IgD-negative memory B cell (primary cell): Measurements from ENCODE around the gene RBBP8NL. TPM values are rescaled to one million over a fixed set of nuclear protein-coding genes. Genes with fewer than 3 reads are reported as not detected.
A peak's percentile ranks its signal among the peaks of the same experiment; 100 is the strongest.
"Not testable (repeated sequence)": the region's sequence is repeated elsewhere in the genome, so short reads cannot be mapped to it uniquely, and the experiment has no call there.

Experiments used
- H3K27ac Mint-ChIP-seq, 3 donors: one replicate each; pipeline ENCODE4 v1.8.0; 2020 to 2022; ENCODE audit warnings: mild to moderate bottlenecking in 3 of 3, mixed read lengths in 3 of 3, moderate library complexity in 1 of 3
- H3K27me3 Mint-ChIP-seq: one replicate; pipeline ENCODE4 v1.8.0; 2021; ENCODE audit warnings: mixed read lengths
- H3K36me3 Mint-ChIP-seq: one replicate; pipeline ENCODE4 v1.8.0; 2020; ENCODE audit warnings: mild to moderate bottlenecking, mixed read lengths
- H3K4me1 Mint-ChIP-seq, 3 donors: one replicate each; pipeline ENCODE4 v1.8.0; 2020 to 2022; ENCODE audit warnings: mixed read lengths in 3 of 3, mild to moderate bottlenecking in 1 of 3
- H3K4me3 Mint-ChIP-seq, 4 donors: one replicate each; pipeline ENCODE4 v1.8.0; 2020 to 2022; ENCODE audit warnings: mild to moderate bottlenecking in 4 of 4, mixed read lengths in 4 of 4, moderate library complexity in 3 of 4
- H3K9me3 Mint-ChIP-seq, 3 donors: one replicate each; pipeline ENCODE4 v1.8.0; 2020 to 2021; ENCODE audit warnings: mixed read lengths in 3 of 3, mild to moderate bottlenecking in 1 of 3
- polyA plus RNA-seq: library from polyadenylated mRNA; unstranded; fragments of 300-500 nt; fragmentation: Illumina TruSeq; gene quantifications from one replicate; pipeline ENCODE4 v1.2.3, GENCODE V29; 2021

Gene RBBP8NL
- polyA plus RNA-seq, 1 donor from 2014 or later = not detected

DNA sequence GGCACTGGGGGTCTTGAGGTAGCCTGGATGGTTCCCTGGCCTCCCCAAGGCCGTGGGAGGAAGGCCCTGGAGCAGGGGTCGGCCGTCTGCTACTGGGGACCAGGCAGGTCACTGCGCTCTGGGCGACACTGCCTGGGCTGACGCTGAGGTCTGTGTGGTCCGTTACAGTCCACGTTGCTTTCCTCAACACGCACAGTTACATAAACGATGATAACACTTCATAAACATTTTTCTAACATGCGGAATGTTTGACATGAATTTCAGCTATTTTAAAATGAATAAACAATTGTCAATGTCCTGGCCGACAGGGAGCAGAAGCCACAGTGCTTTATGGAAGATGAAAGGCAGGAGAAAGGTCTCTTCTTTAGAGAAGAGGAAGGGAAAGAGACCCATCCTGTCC lies 10.2 kb upstream of the RBBP8NL start:
- Mint-ChIP-seq H3K27ac (no peak overlapping the region), H3K27me3 (peaks cover 32% of the 10 kb centered on the region), H3K36me3 (no peaks in the 10 kb centered on the region), H3K9me3 (peaks cover 0 to 2% (median 0%) of the 10 kb centered on the region in 3 donors), H3K4me3 (no peak overlapping the region), H3K4me1 (peaks cover 0 to 1% (median 0%) of the 10 kb centered on the region in 3 donors)

DNA sequence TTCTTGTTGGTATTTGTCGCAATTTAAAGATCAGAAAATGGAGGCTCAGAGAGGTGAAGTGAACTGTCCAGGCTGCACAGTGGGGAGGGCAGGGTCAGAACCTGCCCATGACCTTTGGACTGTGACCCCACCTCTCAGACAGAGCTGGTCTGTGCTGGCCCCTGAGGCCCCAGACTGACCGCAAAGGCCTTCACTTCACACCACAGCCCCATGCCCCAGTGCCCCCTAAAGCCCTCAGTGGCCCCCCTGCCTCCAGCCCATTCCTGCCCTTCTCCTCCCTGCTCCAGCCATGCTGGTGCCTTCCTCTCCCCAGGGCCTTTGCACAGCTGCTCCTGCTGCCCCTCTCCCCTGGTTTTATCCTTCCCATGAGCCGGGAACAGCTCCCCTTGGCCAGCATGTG lies 9.4 kb upstream of the RBBP8NL start:
- H3K36me3 Mint-ChIP-seq = no peaks in the 10 kb centered on the region
- no peaks in the 10 kb centered on the region for H3K4me1 Mint-ChIP-seq
- H3K27me3 Mint-ChIP-seq = peaks cover 27% of the 10 kb centered on the region
- H3K9me3 Mint-ChIP-seq = peaks cover 0 to 2% (median 0%) of the 10 kb centered on the region in 3 donors
- H3K4me3 Mint-ChIP-seq = no peak overlapping the region
- H3K27ac Mint-ChIP-seq = peak overlapping the region in 1 of 3 donors; percentile 43

GRCh38 chr20:62433658-62434497 lies 6.5 kb upstream of the RBBP8NL start:
- Mint-ChIP-seq H3K36me3 (no peaks in the 10 kb centered on the region), H3K9me3 (peaks cover 0 to 2% (median 0%) of the 10 kb centered on the region in 3 donors), H3K4me3 (no peak overlapping the region), H3K4me1 (no peaks in the 10 kb centered on the region), H3K27me3 (peaks cover 32% of the 10 kb centered on the region), H3K27ac (no peak overlapping the region)

GRCh38 chr20:62430866-62431447 lies 3.6 kb upstream of the RBBP8NL start:
- H3K4me1 Mint-ChIP-seq = no peaks in the 10 kb centered on the region
- H3K27me3 Mint-ChIP-seq = peaks cover 32% of the 10 kb centered on the region
- no peak overlapping the region for H3K27ac Mint-ChIP-seq
- peaks cover 0 to 2% (median 0%) of the 10 kb centered on the region in 3 donors for H3K9me3 Mint-ChIP-seq
- no peak overlapping the region for H3K4me3 Mint-ChIP-seq
- no peaks in the 10 kb centered on the region for H3K36me3 Mint-ChIP-seq

- Mint-ChIP-seq H3K4me1 (no peaks in the 10 kb centered on the region), H3K27me3 (peaks cover 26% of the 10 kb centered on the region), H3K36me3 (no peaks in the 10 kb centered on the region), H3K9me3 (no peaks in the 10 kb centered on the region), H3K4me3 (no peak overlapping the region), H3K27ac (no peak overlapping the region)
These were observed 3.0 kb upstream of the RBBP8NL start for GRCh38 chr20:62430311-62430853.

DNA sequence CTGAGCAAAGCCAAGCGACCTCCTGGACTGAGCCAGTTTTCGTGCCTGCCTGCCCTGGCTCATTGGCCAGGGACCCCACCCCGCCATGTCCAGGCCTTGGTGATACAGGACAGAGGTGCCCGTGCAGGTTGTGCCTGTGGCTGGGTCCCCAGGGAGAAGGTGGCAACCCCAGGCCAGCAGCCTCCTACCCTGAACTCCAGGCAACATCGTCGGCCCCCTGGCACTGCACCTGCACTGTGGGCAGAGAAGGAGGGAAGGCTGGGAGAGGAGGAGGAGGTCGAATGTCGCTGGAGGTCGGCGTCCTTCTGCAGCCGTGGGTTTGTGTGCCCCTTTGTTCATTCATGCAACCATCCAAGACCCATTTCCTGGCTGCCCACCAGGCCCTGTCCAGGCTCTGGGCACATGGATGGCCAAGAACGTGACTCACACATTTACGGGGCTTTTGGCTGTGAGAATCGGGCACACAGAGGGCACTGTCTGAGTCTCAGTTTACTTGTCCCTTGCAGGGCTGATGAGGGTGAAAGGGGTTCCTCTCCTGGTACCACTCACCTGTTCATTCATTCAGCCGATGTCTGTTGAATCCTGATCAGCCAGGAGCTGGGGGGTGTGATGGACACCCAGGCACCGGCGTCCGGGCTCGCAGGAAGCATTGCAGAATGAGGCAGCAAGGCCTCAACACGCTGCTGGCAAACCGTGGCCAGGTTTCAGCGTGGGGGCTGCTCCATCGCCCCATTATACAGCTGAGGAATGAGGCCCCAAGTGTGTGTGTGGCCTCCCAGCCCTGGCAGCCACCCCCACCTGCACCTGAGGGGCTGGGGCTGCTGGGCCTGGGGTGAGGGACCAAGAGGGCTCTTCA lies 2.3 kb upstream of the RBBP8NL start:
- Mint-ChIP-seq H3K36me3 (no peaks in the 10 kb centered on the region), H3K4me1 (no peaks in the 10 kb centered on the region), H3K4me3 (no peak overlapping the region), H3K27me3 (peaks cover 23% of the 10 kb centered on the region), H3K9me3 (no peaks in the 10 kb centered on the region), H3K27ac (no peak overlapping the region)

DNA sequence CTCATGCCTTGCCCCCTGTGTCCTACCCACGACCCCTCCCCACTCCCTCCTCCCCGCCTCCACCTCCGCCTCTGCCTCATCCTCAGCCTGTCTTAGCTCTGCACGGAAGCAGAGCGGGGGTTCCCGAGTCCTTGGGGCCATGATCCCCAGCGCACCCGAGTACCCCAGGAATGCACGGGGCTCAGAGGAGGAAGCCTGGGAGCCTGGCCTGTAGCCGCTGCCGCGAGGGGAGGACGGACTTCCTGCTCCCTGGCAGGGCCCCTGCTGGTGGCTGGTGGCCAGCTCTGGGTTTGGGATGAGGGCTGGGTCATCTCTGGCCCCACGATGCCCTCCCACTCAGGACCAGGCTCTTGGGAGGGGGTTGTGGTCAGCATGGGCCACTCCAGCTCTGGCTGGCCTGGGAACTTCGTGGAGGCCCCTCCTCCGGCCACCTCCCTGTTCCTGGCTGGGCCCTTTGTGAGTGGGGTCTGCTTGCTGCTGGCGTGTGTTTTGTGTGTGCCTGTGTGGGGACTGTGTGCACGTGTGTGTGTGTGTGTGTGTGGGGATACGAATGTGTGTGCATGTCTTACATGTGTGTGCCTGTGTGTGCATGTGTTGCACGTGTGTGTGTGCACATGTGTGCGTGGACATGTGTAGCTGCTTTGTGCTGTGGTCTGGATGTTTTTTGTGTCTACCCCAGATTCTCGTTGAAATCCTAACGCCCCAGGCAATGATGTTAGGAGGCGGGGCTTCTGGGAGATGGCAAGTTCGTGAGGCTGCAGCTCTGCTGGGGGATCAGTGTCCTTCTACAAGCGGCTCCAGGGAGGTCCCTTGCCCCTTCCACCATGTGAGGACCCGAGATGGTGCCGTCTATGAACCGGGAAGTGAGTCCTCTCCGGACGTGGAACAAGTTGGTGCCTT lies 1.3 kb upstream of the RBBP8NL start:
- peaks cover 14% of the 10 kb centered on the region for H3K27me3 Mint-ChIP-seq
- H3K4me3 Mint-ChIP-seq = no peak overlapping the region
- H3K27ac Mint-ChIP-seq = no peak overlapping the region
- no peaks in the 10 kb centered on the region for H3K9me3 Mint-ChIP-seq
- H3K4me1 Mint-ChIP-seq = no peaks in the 10 kb centered on the region
- H3K36me3 Mint-ChIP-seq = no peaks in the 10 kb centered on the region

DNA sequence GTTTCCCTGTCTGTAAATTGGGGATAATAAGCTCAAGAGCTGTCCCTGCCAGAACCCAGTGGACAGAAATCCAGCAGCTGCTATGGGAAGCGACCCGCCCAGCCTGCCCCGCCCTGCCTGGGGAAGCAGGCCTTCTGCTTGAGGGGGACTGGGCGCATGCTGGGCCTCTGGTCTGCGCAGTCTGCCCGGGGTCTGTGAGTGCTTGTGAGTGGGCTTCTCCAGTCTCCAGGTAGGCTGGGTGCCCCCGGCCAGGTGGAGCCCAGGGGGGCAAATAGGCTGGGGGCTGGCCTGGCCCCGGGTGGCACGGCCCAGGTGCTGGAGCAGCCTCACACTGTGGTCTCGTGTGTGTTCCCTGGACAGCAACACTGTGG lies 648 bp upstream of the RBBP8NL start:
- Mint-ChIP-seq H3K27me3 (peaks cover 16% of the 10 kb centered on the region), H3K4me1 (no peaks in the 10 kb centered on the region), H3K9me3 (no peaks in the 10 kb centered on the region), H3K27ac (no peak overlapping the region), H3K4me3 (no peak overlapping the region), H3K36me3 (no peaks in the 10 kb centered on the region)

- no peak overlapping the region for H3K4me3 Mint-ChIP-seq
- peaks cover 11% of the 10 kb centered on the region for H3K27me3 Mint-ChIP-seq
- H3K27ac Mint-ChIP-seq = no peak overlapping the region
- no peaks in the 10 kb centered on the region for H3K9me3 Mint-ChIP-seq
- H3K36me3 Mint-ChIP-seq = no peaks in the 10 kb centered on the region
- H3K4me1 Mint-ChIP-seq = no peaks in the 10 kb centered on the region
These were observed 624 bp downstream of the RBBP8NL start for GRCh38 chr20:62426699-62427131.

GRCh38 chr20:62426059-62426348 lies 1.3 kb downstream of the RBBP8NL start:
- not testable (repeated sequence) for H3K27me3 Mint-ChIP-seq, H3K9me3 Mint-ChIP-seq, H3K27ac Mint-ChIP-seq, H3K4me1 Mint-ChIP-seq, H3K4me3 Mint-ChIP-seq, H3K36me3 Mint-ChIP-seq

DNA sequence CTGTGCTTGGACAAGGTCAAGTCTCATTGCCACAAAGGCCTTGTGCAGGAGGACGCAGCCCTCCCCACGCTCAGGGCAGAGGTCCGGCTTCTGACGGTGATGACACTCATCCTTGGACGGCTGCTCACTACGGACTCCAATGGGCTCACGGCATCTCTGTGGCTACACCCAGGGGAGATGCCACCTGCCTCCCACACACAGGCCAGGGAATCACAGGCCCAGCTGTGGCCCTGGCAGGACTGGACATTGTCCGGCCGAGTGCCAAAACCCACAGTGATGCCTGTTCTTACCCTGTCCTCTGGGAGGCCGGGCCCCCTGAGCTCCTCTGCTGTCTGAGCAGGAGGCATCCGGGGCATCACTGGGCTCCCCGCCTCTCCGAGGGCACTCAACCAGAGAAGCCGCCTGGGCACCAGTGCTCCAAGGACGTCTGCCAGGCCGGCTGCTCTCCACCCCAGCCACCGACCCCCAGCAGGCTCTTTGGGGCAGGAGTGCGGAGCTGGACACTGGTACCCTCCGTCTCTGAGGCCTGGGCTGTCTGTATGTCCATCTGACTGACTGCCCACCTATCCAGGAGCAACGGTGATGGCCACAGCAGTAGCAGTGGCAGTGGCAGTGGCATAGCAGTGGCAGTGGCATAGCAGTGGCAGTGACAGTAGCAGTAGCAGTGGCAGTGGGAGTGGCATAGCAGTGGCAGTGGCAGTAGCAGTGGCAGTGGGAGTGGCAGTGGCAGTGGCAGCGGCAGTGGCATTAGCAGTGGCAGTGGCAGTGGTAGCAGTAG lies 1.9 kb downstream of the RBBP8NL start:
- H3K36me3 Mint-ChIP-seq = no peaks in the 10 kb centered on the region
- H3K4me3 Mint-ChIP-seq = no peak overlapping the region
- no peak overlapping the region for H3K27ac Mint-ChIP-seq
- no peaks in the 10 kb centered on the region for H3K4me1 Mint-ChIP-seq
- H3K9me3 Mint-ChIP-seq = no peaks in the 10 kb centered on the region
- H3K27me3 Mint-ChIP-seq = peaks cover 5% of the 10 kb centered on the region

- Mint-ChIP-seq H3K4me3 (no peak overlapping the region), H3K27ac (no peak overlapping the region), H3K4me1 (peaks cover 0 to 2% (median 0%) of the 10 kb centered on the region in 3 donors), H3K27me3 (peaks cover 5% of the 10 kb centered on the region), H3K9me3 (no peaks in the 10 kb centered on the region), H3K36me3 (no peaks in the 10 kb centered on the region)
These were observed 2.9 kb downstream of the RBBP8NL start for GRCh38 chr20:62424249-62425107.

GRCh38 chr20:62423326-62423706 lies 4.0 kb downstream of the RBBP8NL start:
- Mint-ChIP-seq H3K27me3 (peaks cover 3% of the 10 kb centered on the region), H3K27ac (no peak overlapping the region), H3K9me3 (no peaks in the 10 kb centered on the region), H3K36me3 (no peaks in the 10 kb centered on the region), H3K4me1 (peaks cover 0 to 2% (median 0%) of the 10 kb centered on the region in 3 donors), H3K4me3 (no peak overlapping the region)
